ENCODE data around the gene ARPC3.
"Not testable (repeated sequence)": the region's sequence is repeated elsewhere in the genome, so short reads cannot be mapped to it uniquely, and the experiment has no call there.

GRCh38 chr12:110465765-110466164, 15.6 kb upstream of the ARPC3 start:
- TF ChIP-seq, protein P1, sequence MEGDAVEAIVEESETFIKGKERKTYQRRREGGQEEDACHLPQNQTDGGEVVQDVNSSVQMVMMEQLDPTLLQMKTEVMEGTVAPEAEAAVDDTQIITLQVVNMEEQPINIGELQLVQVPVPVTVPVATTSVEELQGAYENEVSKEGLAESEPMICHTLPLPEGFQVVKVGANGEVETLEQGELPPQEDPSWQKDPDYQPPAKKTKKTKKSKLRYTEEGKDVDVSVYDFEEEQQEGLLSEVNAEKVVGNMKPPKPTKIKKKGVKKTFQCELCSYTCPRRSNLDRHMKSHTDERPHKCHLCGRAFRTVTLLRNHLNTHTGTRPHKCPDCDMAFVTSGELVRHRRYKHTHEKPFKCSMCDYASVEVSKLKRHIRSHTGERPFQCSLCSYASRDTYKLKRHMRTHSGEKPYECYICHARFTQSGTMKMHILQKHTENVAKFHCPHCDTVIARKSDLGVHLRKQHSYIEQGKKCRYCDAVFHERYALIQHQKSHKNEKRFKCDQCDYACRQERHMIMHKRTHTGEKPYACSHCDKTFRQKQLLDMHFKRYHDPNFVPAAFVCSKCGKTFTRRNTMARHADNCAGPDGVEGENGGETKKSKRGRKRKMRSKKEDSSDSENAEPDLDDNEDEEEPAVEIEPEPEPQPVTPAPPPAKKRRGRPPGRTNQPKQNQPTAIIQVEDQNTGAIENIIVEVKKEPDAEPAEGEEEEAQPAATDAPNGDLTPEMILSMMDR (IDR thresholded peaks at IDR 0.05): not testable (repeated sequence)
- not testable (repeated sequence) for TF ChIP-seq EP300, POLR2A (IDR thresholded peaks at IDR 0.05)

Measured in ovary (tissue), 3 donors.